Ishikawa (cell line): ENCODE results near the gene PSENEN.

Experiments
- CREB1 ChIP-seq: IDR thresholded peaks from 2 replicates; pipeline ENCODE4 v1.6.1; 2012; ENCODE audit warnings: low read depth
- FOXM1 ChIP-seq: IDR thresholded peaks from 2 replicates; pipeline ENCODE4 v1.6.1; 2012; ENCODE audit warnings: low read depth, borderline replicate concordance
- RAD21 ChIP-seq: IDR thresholded peaks from 2 replicates; pipeline ENCODE4 v1.6.1; 2012; ENCODE audit warnings: low read depth
- TAF1 ChIP-seq: IDR thresholded peaks from 2 replicates; pipeline ENCODE4 v1.6.1; 2012; ENCODE audit warnings: low read depth, mild to moderate bottlenecking
- YY1 ChIP-seq: IDR thresholded peaks from 2 replicates; pipeline ENCODE4 v1.6.1; 2012; ENCODE audit warnings: low read depth
- TF ChIP-seq, protein P1 (sequence below): IDR thresholded peaks from 2 replicates; pipeline ENCODE4 v1.6.1; 2012; ENCODE audit warnings: low read depth, mild to moderate bottlenecking
- TF ChIP-seq, protein P2 (sequence below): IDR thresholded peaks from 2 replicates; pipeline ENCODE4 v1.6.1; 2012

GRCh38 chr19:35745328-35746086 is at the start of gene PSENEN, which contains the start of gene U2AF1L4:
- TF ChIP-seq, protein P1, sequence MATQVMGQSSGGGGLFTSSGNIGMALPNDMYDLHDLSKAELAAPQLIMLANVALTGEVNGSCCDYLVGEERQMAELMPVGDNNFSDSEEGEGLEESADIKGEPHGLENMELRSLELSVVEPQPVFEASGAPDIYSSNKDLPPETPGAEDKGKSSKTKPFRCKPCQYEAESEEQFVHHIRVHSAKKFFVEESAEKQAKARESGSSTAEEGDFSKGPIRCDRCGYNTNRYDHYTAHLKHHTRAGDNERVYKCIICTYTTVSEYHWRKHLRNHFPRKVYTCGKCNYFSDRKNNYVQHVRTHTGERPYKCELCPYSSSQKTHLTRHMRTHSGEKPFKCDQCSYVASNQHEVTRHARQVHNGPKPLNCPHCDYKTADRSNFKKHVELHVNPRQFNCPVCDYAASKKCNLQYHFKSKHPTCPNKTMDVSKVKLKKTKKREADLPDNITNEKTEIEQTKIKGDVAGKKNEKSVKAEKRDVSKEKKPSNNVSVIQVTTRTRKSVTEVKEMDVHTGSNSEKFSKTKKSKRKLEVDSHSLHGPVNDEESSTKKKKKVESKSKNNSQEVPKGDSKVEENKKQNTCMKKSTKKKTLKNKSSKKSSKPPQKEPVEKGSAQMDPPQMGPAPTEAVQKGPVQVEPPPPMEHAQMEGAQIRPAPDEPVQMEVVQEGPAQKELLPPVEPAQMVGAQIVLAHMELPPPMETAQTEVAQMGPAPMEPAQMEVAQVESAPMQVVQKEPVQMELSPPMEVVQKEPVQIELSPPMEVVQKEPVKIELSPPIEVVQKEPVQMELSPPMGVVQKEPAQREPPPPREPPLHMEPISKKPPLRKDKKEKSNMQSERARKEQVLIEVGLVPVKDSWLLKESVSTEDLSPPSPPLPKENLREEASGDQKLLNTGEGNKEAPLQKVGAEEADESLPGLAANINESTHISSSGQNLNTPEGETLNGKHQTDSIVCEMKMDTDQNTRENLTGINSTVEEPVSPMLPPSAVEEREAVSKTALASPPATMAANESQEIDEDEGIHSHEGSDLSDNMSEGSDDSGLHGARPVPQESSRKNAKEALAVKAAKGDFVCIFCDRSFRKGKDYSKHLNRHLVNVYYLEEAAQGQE, result no peak
- TF ChIP-seq RAD21, result no peak
- peak; percentile 75 for TF ChIP-seq CREB1
- TF ChIP-seq, protein P2, sequence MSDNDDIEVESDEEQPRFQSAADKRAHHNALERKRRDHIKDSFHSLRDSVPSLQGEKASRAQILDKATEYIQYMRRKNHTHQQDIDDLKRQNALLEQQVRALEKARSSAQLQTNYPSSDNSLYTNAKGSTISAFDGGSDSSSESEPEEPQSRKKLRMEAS, result no peak
- TF ChIP-seq YY1, result peak; percentile 92
- TF ChIP-seq FOXM1, result no peak
- peak; percentile 67; the same call in 1 of the 2 replicates for TF ChIP-seq TAF1
